Heart right ventricle (tissue), 16 donors: ENCODE measurements around the gene CGNL1. TPM values are rescaled to one million over a fixed set of nuclear protein-coding genes. Genes with fewer than 3 reads are reported as not detected.
A peak's percentile ranks its signal among the peaks of the same experiment; 100 is the strongest.

Experiments used
- ATAC-seq, 8 donors: fragments of 200-7000 bp; cut with Tn5 transposase; one replicate each; pipeline ENCODE4 v1.9.1; 2020; ENCODE audit warnings: mild to moderate bottlenecking in 8 of 8, moderate library complexity in 8 of 8, moderate number of reproducible peaks in 1 of 8
- DNase-seq, 2 donors: peaks; one replicate each; pipeline ENCODE4 v3.0.0-alpha.2; 2020
- H3K27ac ChIP-seq, 10 donors: fragments of 200-600 bp; sonication (generic) in 2 of 10; one replicate each; pipeline versions ENCODE4 v1.5.0 to v1.8.0; 2020 to 2022; ENCODE audit warnings: mild to moderate bottlenecking in 3 of 10
- H3K27me3 ChIP-seq, 7 donors: fragments of 200-600 bp; one replicate each; pipeline ENCODE4 v1.8.0; 2021 to 2022; ENCODE audit warnings: mild to moderate bottlenecking in 2 of 7
- H3K36me3 ChIP-seq, 9 donors: fragments of 200-600 bp; sonication (generic) in 1 of 9; one replicate each; pipeline versions ENCODE4 v1.5.0 to v1.8.0; 2020 to 2022; ENCODE audit warnings: mild to moderate bottlenecking in 2 of 9
- H3K4me1 ChIP-seq, 9 donors: fragments of 200-600 bp; sonication (generic) in 1 of 9; one replicate each; pipeline versions ENCODE4 v1.5.0 to v1.8.0; 2020 to 2022; ENCODE audit warnings: mild to moderate bottlenecking in 4 of 9
- H3K4me3 ChIP-seq, 10 donors: fragments of 200-600 bp; sonication (generic) in 2 of 10; one replicate each; pipeline versions ENCODE4 v1.5.0 to v1.8.0; 2020 to 2022; ENCODE audit warnings: mild to moderate bottlenecking in 7 of 10, moderate library complexity in 2 of 10
- H3K9me3 ChIP-seq, 11 donors: fragments of 200-600 bp in 10 of 11; sonication (generic) in 2 of 11; one replicate each; pipeline versions ENCODE4 v1.5.0 to v1.8.0; 2013 to 2022; ENCODE audit warnings: mild to moderate bottlenecking in 2 of 11, control low read depth in 1 of 11, moderate library complexity in 1 of 11
- WGBS, 2 donors: extraction: QIAGEN DNeasy Blood & Tissue Kit; methylation state at CpG; one replicate each; pipeline ENCODE4 v1.1.7; 2013; ENCODE audit warnings: inconsistent platforms in 1 of 2; 5-methylcytosine and 5-hydroxymethylcytosine counted together
- intact Hi-C, 10 donors: fragments of 100-400 bp; cut with DNase I; formaldehyde crosslinking; loops; one replicate each; pipeline versions ENCODE4 v1.11.1 to v1.14.2; 2022
- polyA plus RNA-seq, 2 donors: library from polyadenylated mRNA; stranded (reverse); fragments of 200-250 nt; gene quantifications; one replicate each; pipeline ENCODE4 v1.2.3, GENCODE V29; 2013
- total RNA-seq, 10 donors: library from RNA; stranded (reverse); fragmentation: NEBNext Ultra II Directional in 3 of 10; extraction: Animal tissue kit (Norgen Biotek cat#: 25700) in 3 of 10; gene quantifications; one replicate each; pipeline versions ENCODE4 v1.2.1 to v1.2.4, GENCODE V29; 2021 to 2023
- TF ChIP-seq, protein P1 (sequence below), 9 donors: fragments of 200-600 bp; sonication (generic) in 2 of 9; IDR thresholded peaks; one replicate each; pipeline versions ENCODE4 v1.5.0 to v1.8.0; 2021 to 2022; ENCODE audit warnings: antibody characterized with exemption in 9 of 9, mild to moderate bottlenecking in 5 of 9, moderate library complexity in 1 of 9
- donor health status: Arrhythmogenic right ventricular cardiomyopathy.
- donor health status: ischemic (EF 13 %, LVEDD 7.1; RV severe dilation, severe dysfunction).
- donor health status: healthy with polysubstance abuse.
- donor health status: DM: no; HTN: yes; CAD: no.
- donor health status: DM: no; HTN: no; CAD: no.
- donor health status: ischemic (EF 25% LVEDD 6.9; RV normal size, moderate dysfunction).
- donor health status: ischemic (EF 25% LVEDD 5.7; RV mildly dilated, moderate dysfunction).
- donor health status: healthy.
- donor health status: DM: yes; HTN: yes; CAD: no.
- donor health status: Ischemic cardiomyopathy.
- donor health status: ischemic (EF 35%, LVEDD 5.7; RV mildly dilated, moderate dysfunction).
- donor health status: nonischemic (EF 11% LVEDD 7.7; RV severe dilation, severe dysfunction).
- donor health status: DM: yes; HTN: yes; CAD: no.
- donor health status: PGD.
- donor health status: ischemic (EF 29% LVEDD 5.4; RV normal size, mild dysfunction).
- donor health status: nonischemic (EF 23%, LVEDD 6.1; RV moderate dilation, normal function).

Gene CGNL1
- total and polyA plus RNA-seq, 12 donors, result 2.7 to 42.9 (median 33.7) TPM

DNA sequence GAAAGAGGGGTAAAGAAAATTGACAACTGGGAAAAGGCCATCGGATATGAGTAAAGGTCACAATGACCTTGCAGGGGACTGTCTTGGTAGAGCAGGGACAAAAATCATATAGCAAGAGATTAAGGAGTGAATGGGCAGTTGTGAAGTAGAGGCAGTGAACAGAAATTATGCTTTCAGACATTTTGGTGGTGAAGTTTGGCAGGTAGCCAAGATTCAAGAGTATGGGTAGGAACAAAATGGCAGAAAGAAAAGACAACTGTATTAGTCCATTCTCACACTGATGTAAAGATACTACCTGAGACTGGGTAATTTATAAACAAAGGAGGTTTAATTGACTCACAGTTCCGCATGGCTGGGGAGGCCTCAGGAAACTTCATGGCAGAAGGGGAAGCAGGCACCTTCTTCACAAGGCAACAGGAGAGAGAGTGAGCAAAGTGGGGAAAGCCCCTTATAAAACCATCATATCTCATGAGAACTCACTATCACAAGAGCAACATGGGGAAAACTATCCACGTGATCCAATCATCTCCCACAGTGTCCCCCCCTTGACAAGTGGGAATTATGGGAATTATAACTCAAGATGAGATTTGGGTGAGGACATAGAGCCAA is 84.0 kb downstream of the CGNL1 start:
- intact Hi-C loops, result loop anchor here in 1 of 10 donors (5.0 kb wide), 1 partner anchor 118 kb away; no protein-coding TSS in a partner anchor
- Histone ChIP-seq H3K9me3 (no peaks in the 10 kb centered on the region), H3K27me3 (no peaks in the 10 kb centered on the region), H3K36me3 (peaks cover 0 to 12% (median 0%) of the 10 kb centered on the region in 9 donors), H3K4me3 (no peak overlapping the region), H3K27ac (no peak overlapping the region), H3K4me1 (peaks cover 0 to 26% (median 8%) of the 10 kb centered on the region in 9 donors)
- ATAC-seq (no peak), DNase-seq (no peak)
- TF ChIP-seq, protein P1, sequence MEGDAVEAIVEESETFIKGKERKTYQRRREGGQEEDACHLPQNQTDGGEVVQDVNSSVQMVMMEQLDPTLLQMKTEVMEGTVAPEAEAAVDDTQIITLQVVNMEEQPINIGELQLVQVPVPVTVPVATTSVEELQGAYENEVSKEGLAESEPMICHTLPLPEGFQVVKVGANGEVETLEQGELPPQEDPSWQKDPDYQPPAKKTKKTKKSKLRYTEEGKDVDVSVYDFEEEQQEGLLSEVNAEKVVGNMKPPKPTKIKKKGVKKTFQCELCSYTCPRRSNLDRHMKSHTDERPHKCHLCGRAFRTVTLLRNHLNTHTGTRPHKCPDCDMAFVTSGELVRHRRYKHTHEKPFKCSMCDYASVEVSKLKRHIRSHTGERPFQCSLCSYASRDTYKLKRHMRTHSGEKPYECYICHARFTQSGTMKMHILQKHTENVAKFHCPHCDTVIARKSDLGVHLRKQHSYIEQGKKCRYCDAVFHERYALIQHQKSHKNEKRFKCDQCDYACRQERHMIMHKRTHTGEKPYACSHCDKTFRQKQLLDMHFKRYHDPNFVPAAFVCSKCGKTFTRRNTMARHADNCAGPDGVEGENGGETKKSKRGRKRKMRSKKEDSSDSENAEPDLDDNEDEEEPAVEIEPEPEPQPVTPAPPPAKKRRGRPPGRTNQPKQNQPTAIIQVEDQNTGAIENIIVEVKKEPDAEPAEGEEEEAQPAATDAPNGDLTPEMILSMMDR (IDR thresholded peaks at IDR 0.05), result no peak
- WGBS, 2 donors, result 94 to 97% methylated on average over 3 of the region's 3 CpGs

DNA sequence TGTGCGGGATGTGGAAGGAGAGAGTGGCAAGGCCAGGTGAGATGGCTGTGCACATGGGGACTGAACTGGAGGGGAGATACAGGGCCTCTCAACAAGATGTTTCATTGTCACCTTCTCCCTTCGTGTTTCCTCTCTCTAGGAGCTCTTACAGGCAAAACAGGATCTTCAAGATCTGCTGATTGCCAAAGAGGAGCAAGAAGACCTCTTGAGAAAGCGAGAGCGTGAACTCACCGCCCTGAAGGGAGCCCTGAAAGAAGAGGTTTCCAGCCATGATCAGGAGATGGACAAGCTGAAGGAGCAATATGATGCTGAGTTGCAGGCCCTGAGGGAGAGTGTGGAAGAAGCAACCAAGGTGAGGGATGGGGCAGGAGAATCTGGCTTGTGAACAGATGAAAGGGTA is 85.2 kb downstream of the CGNL1 start:
- intact Hi-C loops, result loop anchor here in 1 of 10 donors (5.0 kb wide), 1 partner anchor 119 kb away; no protein-coding TSS in a partner anchor
- H3K9me3 ChIP-seq, result no peaks in the 10 kb centered on the region
- H3K4me1 ChIP-seq, result peaks cover 0 to 25% (median 6%) of the 10 kb centered on the region in 9 donors
- peaks cover 0 to 12% (median 0%) of the 10 kb centered on the region in 9 donors for H3K36me3 ChIP-seq
- ATAC-seq (no peak), DNase-seq (no peak)
- H3K4me3 ChIP-seq, result no peak overlapping the region
- 94 to 96% methylated on average over 5 of the region's 5 CpGs for WGBS, 2 donors
- H3K27ac ChIP-seq, result no peak overlapping the region
- TF ChIP-seq, protein P1 (IDR thresholded peaks at IDR 0.05), result no peak
- H3K27me3 ChIP-seq, result no peaks in the 10 kb centered on the region

DNA sequence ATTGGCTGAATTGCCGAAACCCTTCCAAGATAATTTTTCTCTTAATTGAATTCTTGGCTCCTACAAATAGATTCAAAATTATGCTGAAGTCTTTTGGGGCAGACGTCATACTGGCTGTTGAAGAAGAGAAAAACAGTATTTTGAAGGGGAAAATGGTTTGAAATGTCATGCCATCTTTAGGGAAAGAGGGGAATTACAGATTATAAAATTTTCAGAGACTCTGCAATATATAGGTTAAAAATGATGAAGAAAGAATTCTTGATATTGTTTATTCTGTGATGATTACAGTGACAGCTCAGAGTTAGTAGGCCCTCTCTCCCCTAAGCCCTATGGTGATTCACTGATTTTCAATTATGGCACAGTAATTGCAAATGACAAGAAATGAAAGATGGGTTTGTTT is 86.1 kb downstream of the CGNL1 start:
- Histone ChIP-seq H3K4me3 (no peak overlapping the region), H3K36me3 (peaks cover 0 to 12% (median 0%) of the 10 kb centered on the region in 9 donors), H3K9me3 (no peaks in the 10 kb centered on the region), H3K27ac (no peak overlapping the region), H3K4me1 (peaks cover 0 to 17% (median 6%) of the 10 kb centered on the region in 9 donors), H3K27me3 (peaks cover 0 to 3% (median 0%) of the 10 kb centered on the region in 7 donors)
- no peak for ATAC-seq
- intact Hi-C loops, result loop anchor here in 1 of 10 donors (5.0 kb wide), 1 partner anchor 120 kb away; no protein-coding TSS in a partner anchor
- no peak for DNase-seq
- 49 to 53% methylated on average over 2 of the region's 2 CpGs for WGBS, 2 donors
- TF ChIP-seq, protein P1 (IDR thresholded peaks at IDR 0.05), result peak in 6 of 9 donors; percentile 15 to 46 (median 32)

DNA sequence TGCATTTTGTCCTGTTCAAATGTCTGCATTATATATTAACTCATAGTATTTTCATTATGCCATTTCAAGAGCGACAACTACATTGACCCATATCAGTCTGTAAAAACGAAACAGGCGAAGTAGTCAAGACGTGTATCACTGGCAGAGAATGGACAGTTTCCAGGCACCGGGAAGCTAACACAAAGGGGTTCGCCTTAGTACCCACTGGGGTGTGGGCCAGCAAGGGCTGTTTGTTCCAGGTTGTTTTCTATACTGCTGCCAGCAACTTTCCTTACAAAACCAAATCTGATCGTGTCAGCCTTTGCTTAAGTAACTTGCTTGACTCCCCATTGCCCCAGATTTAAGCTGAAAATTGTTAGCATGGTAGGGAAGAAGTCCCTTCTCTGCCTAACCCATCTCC is 87.1 kb downstream of the CGNL1 start:
- Histone ChIP-seq H3K27ac (no peak overlapping the region), H3K9me3 (no peaks in the 10 kb centered on the region), H3K4me3 (no peak overlapping the region), H3K4me1 (peaks cover 0 to 20% (median 3%) of the 10 kb centered on the region in 9 donors), H3K27me3 (peaks cover 0 to 3% (median 0%) of the 10 kb centered on the region in 7 donors), H3K36me3 (peaks cover 0 to 12% (median 0%) of the 10 kb centered on the region in 9 donors)
- WGBS, 2 donors, result 62 to 63% methylated on average over 7 of the region's 7 CpGs
- ATAC-seq (no peak), DNase-seq (no peak)
- intact Hi-C loops, result loop anchor here in 1 of 10 donors (5.0 kb wide), 1 partner anchor 121 kb away; no protein-coding TSS in a partner anchor
- TF ChIP-seq, protein P1 (IDR thresholded peaks at IDR 0.05), result no peak
